A549 (cell line): Measurements from ENCODE around the gene LRRC61. TPM values are rescaled to one million over a fixed set of nuclear protein-coding genes. Genes with fewer than 3 reads are reported as not detected.

Experiments used
- ATAC-seq, 2 experiments: fragments of 200-7000 bp in 1 of 2; fragments of >200 bp in 1 of 2; cut with Nextera tagmentation in 1 of 2; cut with Tn5 transposase in 1 of 2; 3 replicates each; pipeline versions ENCODE4 v1.8.0 to v1.9.1; 2018 to 2020; ENCODE audit warnings: mild to moderate bottlenecking in 1 of 2, moderate library complexity in 1 of 2
- CTCF ChIA-PET: fragments of 300-600 bp; sonication (Branson Sonifier 250); formaldehyde crosslinking; extraction: SDS; loops from one replicate; lab custom pipeline; 2021; ENCODE audit warnings: antibody characterized with exemption, inconsistent platforms; lab: Yijun Ruan, JAX
- POLR2A ChIA-PET: fragments of 350-600 bp; formaldehyde crosslinking; extraction: SDS; loops from one replicate; lab custom pipeline; 2021; ENCODE audit warnings: antibody characterized with exemption, inconsistent platforms; lab: Yijun Ruan, JAX
- DNase-seq, 2 experiments: peaks; one replicate each; pipeline versions ENCODE4 v3.0.0 to v3.0.0-alpha.2; 2011 to 2016; ENCODE audit warnings: low read depth in 1 of 2, low spot score in 1 of 2
- FAIRE-seq: peaks from 2 replicates; lab custom pipeline; 2011; peaks lifted over from hg19 to GRCh38; lab: Jason Lieb, UNC
- H3K27ac ChIP-seq, 2 experiments: fragments of >200 bp; sonication (Bioruptor Twin); formaldehyde crosslinking; 3 replicates each; pipeline ENCODE4 v1.5.1; 2016 to 2017
- H3K4me1 ChIP-seq: fragments of >200 bp; sonication (Bioruptor Twin); formaldehyde crosslinking; 3 replicates; pipeline ENCODE4 v1.6.1; 2016
- H3K4me2 ChIP-seq: fragments of >200 bp; sonication (Bioruptor Twin); formaldehyde crosslinking; 3 replicates; pipeline ENCODE4 v1.6.1; 2016
- H3K4me3 ChIP-seq: fragments of >200 bp; sonication (Bioruptor Twin); formaldehyde crosslinking; 3 replicates; pipeline ENCODE4 v1.5.1; 2016
- H3K9me3 ChIP-seq: fragments of >200 bp; sonication (Bioruptor Twin); formaldehyde crosslinking; 3 replicates; pipeline ENCODE4 v1.6.1; 2016
- ATOH8 ChIP-seq: fragments of 250-450 bp; sonication (Bioruptor Pico); IDR thresholded peaks from 2 replicates; pipeline ENCODE4 v1.5.0; 2020; ENCODE audit warnings: low read depth, mild to moderate bottlenecking, moderate library complexity
- BCL3 ChIP-seq: fragments of >200 bp; sonication (Bioruptor Twin); formaldehyde crosslinking; IDR thresholded peaks from 3 replicates; pipeline ENCODE4 v1.6.1; 2016
- CBX8 ChIP-seq: fragments of 200-600 bp; sonication (generic); IDR thresholded peaks from 2 replicates; pipeline ENCODE4 v1.6.1; 2016
- EHF ChIP-seq: fragments of 250-450 bp; sonication (Bioruptor Pico); IDR thresholded peaks from 2 replicates; pipeline ENCODE4 v1.5.0; 2020; ENCODE audit warnings: mild to moderate bottlenecking
- EHMT2 ChIP-seq: fragments of 200-600 bp; sonication (generic); IDR thresholded peaks from 2 replicates; pipeline ENCODE4 v1.6.1; 2016; ENCODE audit warnings: antibody characterized with exemption, low read depth, mild to moderate bottlenecking, moderate library complexity
- EP300 ChIP-seq, 2 experiments: fragments of >200 bp; sonication (Bioruptor Twin); formaldehyde crosslinking; IDR thresholded peaks; 2 replicates in 1 of 2; 3 replicates in 1 of 2; pipeline ENCODE4 v1.6.1; 2016 to 2017
- ESRRA ChIP-seq: fragments of 150-350 bp; IDR thresholded peaks from 2 replicates; pipeline ENCODE4 v1.6.1; 2014; ENCODE audit warnings: mild to moderate bottlenecking, low read length, borderline replicate concordance
- FOSB ChIP-seq: fragments of 250-450 bp; sonication (Bioruptor Pico); IDR thresholded peaks from 2 replicates; pipeline ENCODE4 v1.5.0; 2020; ENCODE audit warnings: mild to moderate bottlenecking, moderate library complexity
- FOSL2 ChIP-seq, 2 experiments: fragments of 450-650 bp in 1 of 2; fragments of >200 bp in 1 of 2; sonication (Bioruptor Twin) in 1 of 2; formaldehyde crosslinking; IDR thresholded peaks; 2 replicates each; pipeline versions ENCODE4 v1.5.0 to v1.6.1; 2016 to 2020; ENCODE audit warnings: mild to moderate bottlenecking in 1 of 2, moderate library complexity in 1 of 2
- FOXS1 ChIP-seq: fragments of 250-450 bp; sonication (Bioruptor Pico); IDR thresholded peaks from 2 replicates; pipeline ENCODE4 v1.5.0; 2020; ENCODE audit warnings: mild to moderate bottlenecking, moderate library complexity
- HEYL ChIP-seq: fragments of 250-450 bp; sonication (Bioruptor Pico); IDR thresholded peaks from 2 replicates; pipeline ENCODE4 v1.8.0; 2021; ENCODE audit warnings: mild to moderate bottlenecking, moderate library complexity
- HMGXB4 ChIP-seq: fragments of 250-450 bp; sonication (Bioruptor Pico); IDR thresholded peaks from 2 replicates; pipeline ENCODE4 v1.5.0; 2021; ENCODE audit warnings: mild to moderate bottlenecking, moderate library complexity, borderline replicate concordance
- HOXA7 ChIP-seq: fragments of 250-450 bp; sonication (Bioruptor Pico); IDR thresholded peaks from 2 replicates; pipeline ENCODE4 v1.5.0; 2020; ENCODE audit warnings: mild to moderate bottlenecking, moderate library complexity
- JUNB ChIP-seq: fragments of >200 bp; sonication (Bioruptor Twin); formaldehyde crosslinking; IDR thresholded peaks from 2 replicates; pipeline ENCODE4 v1.6.1; 2016
- PHF8 ChIP-seq: fragments of 200-600 bp; sonication (generic); IDR thresholded peaks from 2 replicates; pipeline ENCODE4 v1.6.1; 2016; ENCODE audit warnings: low read depth, mild to moderate bottlenecking, antibody characterized with exemption, moderate library complexity, borderline replicate concordance
- POLR2A ChIP-seq: IDR thresholded peaks from 2 replicates; pipeline ENCODE4 v1.6.1; 2012; ENCODE audit warnings: mild to moderate bottlenecking, low read length
- POLR2AphosphoS2 ChIP-seq: conservative IDR thresholded peaks from 2 replicates; pipeline ENCODE4 v1.6.1; 2012; ENCODE audit warnings: low read length, improper control_type of control experiment, inconsistent platforms
- RAD21 ChIP-seq, 2 experiments: fragments of >200 bp in 1 of 2; sonication (Bioruptor Twin) in 1 of 2; formaldehyde crosslinking in 1 of 2; IDR thresholded peaks in 1 of 2; conservative IDR thresholded peaks in 1 of 2; 2 replicates in 1 of 2; 3 replicates in 1 of 2; pipeline ENCODE4 v1.6.1; 2012 to 2018; ENCODE audit warnings: inconsistent platforms in 1 of 2
- RNF2 ChIP-seq: fragments of 200-600 bp; sonication (generic); IDR thresholded peaks from 2 replicates; pipeline ENCODE4 v1.6.1; 2016; ENCODE audit warnings: low read depth, mild to moderate bottlenecking, antibody characterized with exemption, moderate library complexity, borderline replicate concordance
- SMC3 ChIP-seq: fragments of >200 bp; sonication (Bioruptor Twin); formaldehyde crosslinking; IDR thresholded peaks from 3 replicates; pipeline ENCODE4 v1.6.1; 2018; ENCODE audit warnings: inconsistent platforms
- TFCP2L1 ChIP-seq: fragments of 250-450 bp; sonication (Bioruptor Pico); IDR thresholded peaks from 2 replicates; pipeline ENCODE4 v1.5.0; 2021; ENCODE audit warnings: mild to moderate bottlenecking
- ZFP36 ChIP-seq: fragments of 450-650 bp; IDR thresholded peaks from 2 replicates; pipeline ENCODE4 v1.6.1; 2014; ENCODE audit warnings: borderline replicate concordance; ENCODE audit not compliant: partially characterized antibody
- ZNF302 ChIP-seq: fragments of 250-450 bp; sonication (Bioruptor Pico); IDR thresholded peaks from 2 replicates; pipeline ENCODE4 v1.9.0; 2021; ENCODE audit warnings: inconsistent platforms, mild to moderate bottlenecking, moderate library complexity
- WGBS: methylation state at CpG from one replicate; pipeline ENCODE4 v1.1.6; 2017; ENCODE audit errors: missing lambda C conversion rate; 5-methylcytosine and 5-hydroxymethylcytosine counted together
- polyA plus RNA-seq, 4 experiments: library from polyadenylated mRNA; depleted of rRNA in 3 of 4; stranded (reverse); fragments of >200 nt; fragmentation: RNase III in 1 of 4; extraction: RNeasy Plus Mini Kit Qiagen cat#74134 plus additional on column Dnase treatment in 1 of 4; gene quantifications; 2 replicates in 3 of 4; 3 replicates in 1 of 4; pipeline ENCODE4 v1.2.3, GENCODE V29; 2011 to 2017

LRRC61 gene
- polyA plus RNA-seq, 2 of the 4 experiments (the other 2 are of a cell fraction) = 0.19 to 0.22 TPM

- Histone ChIP-seq H3K4me3 (no peak overlapping the region), H3K9me3 (peaks cover 16% of the 10 kb centered on the region; the same call in 1 of the 3 replicates), H3K4me1 (no peaks in the 10 kb centered on the region), H3K4me2 (no peak overlapping the region), H3K27ac (no peak overlapping the region)
- CTCF ChIA-PET = interaction anchor here (3.4 kb wide), 1 partner anchor 12 kb away, joined by 19 read pairs; no protein-coding TSS in a partner anchor
- ATAC-seq (no peak), FAIRE-seq (no peak), DNase-seq (no peak)
- POLR2A ChIA-PET = no interaction called here
- TF ChIP-seq ZNF302 = no peak
- TF ChIP-seq POLR2AphosphoS2 = no peak
- TF ChIP-seq EHF = no peak
- no peak for TF ChIP-seq HEYL (CRISPR knock-in tag)
- TF ChIP-seq SMC3 = no peak
- TF ChIP-seq EHMT2 = no peak
- no peak for TF ChIP-seq ATOH8 (CRISPR knock-in tag)
- no peak for TF ChIP-seq RAD21 (conservative IDR thresholded peaks at IDR 0.05 in 1 of 2, IDR thresholded peaks at IDR 0.05 in 1 of 2)
- TF ChIP-seq JUNB = no peak
- TF ChIP-seq EP300 (IDR thresholded peaks at IDR 0.05) = no peak
- TF ChIP-seq POLR2A = no peak
- TF ChIP-seq BCL3 = no peak
These were observed 21.1 kb downstream of the LRRC61 start for GRCh38 chr7:150344299-150344698.

- WGBS = 78% methylated on average over 1 of the region's 1 CpG
- FAIRE-seq = no peak
- Histone ChIP-seq H3K4me1 (no peaks in the 10 kb centered on the region), H3K27ac (no peak overlapping the region), H3K4me2 (no peak overlapping the region), H3K9me3 (peaks cover 16% of the 10 kb centered on the region; the same call in 1 of the 3 replicates), H3K4me3 (no peak overlapping the region)
- CTCF ChIA-PET = interaction anchor here (3.4 kb wide), 1 partner anchor 11 kb away, joined by 19 read pairs; no protein-coding TSS in a partner anchor
- POLR2A ChIA-PET = no interaction called here
- no peak for DNase-seq
- TF ChIP-seq JUNB (no peak), FOXS1 (CRISPR knock-in tag) (no peak), ESRRA (no peak), SMC3 (no peak)
- TF ChIP-seq, all 56 proteins: peak for 0
- no peak for ATAC-seq
These were observed 21.9 kb downstream of the LRRC61 start for GRCh38 chr7:150345012-150345411.

GRCh38 chr7:150346922-150347321, 23.8 kb downstream of the LRRC61 start:
- ChIA-PET POLR2A (no interaction called here), CTCF (interaction anchor here (0.8 to 3.4 kb wide), 2 partner anchors 9 to 29 kb away, joined by 4 to 19 read pairs; no protein-coding TSS in a partner anchor)
- no peak for DNase-seq
- Histone ChIP-seq H3K4me3 (no peak overlapping the region), H3K27ac (no peak overlapping the region), H3K4me2 (no peak overlapping the region), H3K4me1 (no peaks in the 10 kb centered on the region; the same call in 2 of the 3 replicates), H3K9me3 (peaks cover 16% of the 10 kb centered on the region; the same call in 1 of the 3 replicates)
- no peak for ATAC-seq
- no peak for FAIRE-seq
- TF ChIP-seq ZFP36 (no peak), PHF8 (no peak)
- TF ChIP-seq, all 56 proteins: peak for 0
- 51% methylated on average over 5 of the region's 5 CpGs for WGBS

GRCh38 chr7:150351587-150352194, 28.5 kb downstream of the LRRC61 start:
- peak; percentile 74 to 76 for ATAC-seq

More at GRCh38 chr7:150351587-150352194, 28.5 kb downstream of the LRRC61 start:
- Histone ChIP-seq H3K4me3 (no peak overlapping the region), H3K4me2 (peak overlapping the region; percentile 19; the same call in 2 of the 3 replicates), H3K9me3 (no peaks in the 10 kb centered on the region), H3K27ac (no peak overlapping the region), H3K4me1 (peaks cover 3% of the 10 kb centered on the region; the same call in 1 of the 3 replicates)
- no peak for FAIRE-seq
- no peak for DNase-seq
- CTCF ChIA-PET = no interaction called here
- POLR2A ChIA-PET = no interaction called here
- no peak for TF ChIP-seq POLR2A
- no peak for TF ChIP-seq RNF2
- TF ChIP-seq FOXS1 (CRISPR knock-in tag) = no peak
- no peak for TF ChIP-seq HOXA7 (CRISPR knock-in tag)
- TF ChIP-seq TFCP2L1 = no peak
- no peak for TF ChIP-seq CBX8
- no peak for TF ChIP-seq HMGXB4 (CRISPR knock-in tag)
- TF ChIP-seq EHMT2 = no peak
- TF ChIP-seq FOSB (CRISPR knock-in tag) = no peak
- TF ChIP-seq ATOH8 (CRISPR knock-in tag) = no peak
- no peak for TF ChIP-seq ZNF302
- TF ChIP-seq FOSL2 (IDR thresholded peaks at IDR 0.05) = no peak
- TF ChIP-seq FOSL2 (CRISPR knock-in tag; IDR thresholded peaks at IDR 0.05) = no peak
- 50% methylated on average over 8 of the region's 8 CpGs for WGBS
